OCI-LY3 (cell line): ENCODE data around the gene TAF8.

Experiments used
- H2AFZ ChIP-seq: fragments of 200-600, 300-600 bp; shearing (Covaris generic); 2 replicates; pipeline ENCODE4 v1.6.0; 2014; ENCODE audit warnings: antibody characterized with exemption, low read depth, low read length
- H3K27ac ChIP-seq: fragments of 200-600, 300-600 bp; sonication (generic); 2 replicates; pipeline ENCODE4 v1.5.1; 2014; ENCODE audit warnings: mild to moderate bottlenecking, low read length, moderate library complexity, mixed read lengths
- H3K27me3 ChIP-seq: fragments of 200-600, 300-600 bp; sonication (generic); 2 replicates; pipeline ENCODE4 v1.6.1; 2014; ENCODE audit warnings: low read depth, low read length, mixed read lengths
- H3K36me3 ChIP-seq: fragments of 200-600, 300-600 bp; sonication (generic); replicated peaks from 2 replicates; pipeline ENCODE3; 2014; ENCODE audit warnings: low read depth, low read length, mixed read lengths
- H3K4me1 ChIP-seq: fragments of 300-600, 200-600 bp; sonication (generic); 2 replicates; pipeline ENCODE4 v1.6.1; 2014; ENCODE audit warnings: low read length, mixed read lengths
- H3K4me2 ChIP-seq: fragments of 200-600, 300-600 bp; sonication (generic); 2 replicates; pipeline ENCODE4 v1.6.1; 2014; ENCODE audit warnings: low read length, mixed read lengths
- H3K4me3 ChIP-seq: fragments of 300-600, 200-600 bp; sonication (generic); 2 replicates; pipeline ENCODE4 v1.5.1; 2014; ENCODE audit warnings: antibody characterized with exemption, mild to moderate bottlenecking, low read length, moderate library complexity
- H3K79me2 ChIP-seq: fragments of 300-600, 200-600 bp; shearing (Covaris generic); 2 replicates; pipeline ENCODE4 v1.6.1; 2014; ENCODE audit warnings: mild to moderate bottlenecking, low read length, mixed read lengths
- H3K9ac ChIP-seq: fragments of 300-600, 200-600 bp; shearing (Covaris generic); 2 replicates; pipeline ENCODE4 v1.6.0; 2014; ENCODE audit warnings: mild to moderate bottlenecking, low read length, moderate library complexity
- H3K9me3 ChIP-seq: fragments of 200-600, 300-600 bp; shearing (Covaris generic); 2 replicates; pipeline ENCODE4 v1.6.1; 2014; ENCODE audit warnings: low read length, mixed read lengths; ENCODE audit not compliant: insufficient read depth
- H4K20me1 ChIP-seq: fragments of 200-600, 300-600 bp; sonication (generic); 2 replicates; pipeline ENCODE4 v1.6.1; 2016; ENCODE audit warnings: low read length, mixed read lengths; ENCODE audit not compliant: insufficient read depth
- CTCF ChIP-seq: fragments of 200-600, 300-600 bp; sonication (generic); IDR thresholded peaks from 2 replicates; pipeline ENCODE4 v1.5.1; 2014; ENCODE audit warnings: antibody characterized with exemption, low read length, low read depth
- EZH2phosphoT487 ChIP-seq: fragments of 200-600 bp; shearing (Covaris generic); IDR thresholded peaks from 2 replicates; pipeline ENCODE4 v1.6.1; 2018; ENCODE audit warnings: antibody characterized with exemption, mixed run types, low read depth

The TAF8 gene

GRCh38 chr6:42104804-42105125 lies 54.4 kb downstream of the TAF8 start:
- H3K9ac ChIP-seq, result peak overlapping the region; percentile 76
- no peaks in the 10 kb centered on the region for H4K20me1 ChIP-seq
- peaks cover 13% of the 10 kb centered on the region for H3K27me3 ChIP-seq
- H3K9me3 ChIP-seq, result no peaks in the 10 kb centered on the region
- H3K4me3 ChIP-seq, result peak overlapping the region; percentile 82
- H3K4me2 ChIP-seq, result peak overlapping the region; percentile 90
- H3K79me2 ChIP-seq, result no peaks in the 10 kb centered on the region
- peak overlapping the region; percentile 49 for H3K27ac ChIP-seq
- H3K36me3 ChIP-seq, result no peaks in the 10 kb centered on the region
- no peak for TF ChIP-seq CTCF
- TF ChIP-seq EZH2phosphoT487, result no peak
- peak overlapping the region; percentile 86 for H2AFZ ChIP-seq
- peaks cover 14% of the 10 kb centered on the region for H3K4me1 ChIP-seq

GRCh38 chr6:42105156-42105648 lies 54.9 kb downstream of the TAF8 start:
- Histone ChIP-seq H3K9me3 (no peaks in the 10 kb centered on the region), H3K4me2 (peak overlapping the region; percentile 90), H3K9ac (peak overlapping the region; percentile 76), H3K27ac (no peak overlapping the region), H4K20me1 (no peaks in the 10 kb centered on the region), H3K4me1 (peaks cover 14% of the 10 kb centered on the region), H3K27me3 (peaks cover 18% of the 10 kb centered on the region), H3K79me2 (no peaks in the 10 kb centered on the region), H3K4me3 (peak overlapping the region; percentile 82), H3K36me3 (no peaks in the 10 kb centered on the region), H2AFZ (peak overlapping the region; percentile 86; the same call in 1 of the 2 replicates)
- no peak for TF ChIP-seq EZH2phosphoT487
- TF ChIP-seq CTCF, result no peak

GRCh38 chr6:42105709-42106108 lies 55.4 kb downstream of the TAF8 start:
- H3K9me3 ChIP-seq, result no peaks in the 10 kb centered on the region
- peak overlapping the region; percentile 90 for H3K4me2 ChIP-seq
- H2AFZ ChIP-seq, result no peak overlapping the region
- no peaks in the 10 kb centered on the region for H3K36me3 ChIP-seq
- H4K20me1 ChIP-seq, result no peaks in the 10 kb centered on the region
- H3K79me2 ChIP-seq, result no peaks in the 10 kb centered on the region
- peaks cover 14% of the 10 kb centered on the region for H3K4me1 ChIP-seq
- H3K9ac ChIP-seq, result no peak overlapping the region
- no peak for TF ChIP-seq CTCF
- no peak for TF ChIP-seq EZH2phosphoT487
- no peak overlapping the region for H3K4me3 ChIP-seq
- H3K27ac ChIP-seq, result no peak overlapping the region
- H3K27me3 ChIP-seq, result peaks cover 23% of the 10 kb centered on the region

- Histone ChIP-seq H3K4me2 (no peak overlapping the region), H2AFZ (no peak overlapping the region), H3K4me1 (peaks cover 14% of the 10 kb centered on the region), H3K4me3 (no peak overlapping the region), H3K9me3 (no peaks in the 10 kb centered on the region), H3K79me2 (no peaks in the 10 kb centered on the region), H3K36me3 (no peaks in the 10 kb centered on the region), H3K27ac (no peak overlapping the region), H3K9ac (no peak overlapping the region), H4K20me1 (no peaks in the 10 kb centered on the region), H3K27me3 (peaks cover 25% of the 10 kb centered on the region)
- TF ChIP-seq CTCF (no peak), EZH2phosphoT487 (no peak)
These were observed 56.0 kb downstream of the TAF8 start for GRCh38 chr6:42106112-42107023.
